Smooth muscle cell (in vitro differentiated cells): ENCODE data around the gene KANK4. TPM values are rescaled to one million over a fixed set of nuclear protein-coding genes. Genes with fewer than 3 reads are reported as not detected.

Experiments used
- DNase-seq: peaks from one replicate; lab custom pipeline; 2025; ENCODE audit not compliant: unreplicated experiment; lab: John Stamatoyannopoulos, UW
- H2AFZ ChIP-seq: fragments of 200-600 bp; sonication (generic); 2 replicates; pipeline ENCODE4 v1.6.0; 2016; ENCODE audit warnings: antibody characterized with exemption, low read depth, mild to moderate bottlenecking
- H3F3A ChIP-seq: fragments of 200-600 bp; sonication (generic); 2 replicates; pipeline ENCODE4 v1.6.0; 2017; ENCODE audit warnings: antibody characterized with exemption, low read depth
- H3K27ac ChIP-seq: fragments of 200-600 bp; sonication (generic); 2 replicates; pipeline ENCODE4 v1.5.1; 2016; ENCODE audit warnings: low read depth, mild to moderate bottlenecking
- H3K27me3 ChIP-seq: fragments of 200-600 bp; sonication (generic); 2 replicates; pipeline ENCODE4 v1.6.1; 2016; ENCODE audit warnings: low read depth, mild to moderate bottlenecking
- H3K36me3 ChIP-seq: fragments of 200-600 bp; sonication (generic); 2 replicates; pipeline ENCODE4 v1.5.1; 2016; ENCODE audit warnings: low read depth
- H3K4me1 ChIP-seq: fragments of 200-600 bp; sonication (generic); 2 replicates; pipeline ENCODE4 v1.5.1; 2016; ENCODE audit warnings: low read depth
- H3K4me2 ChIP-seq: fragments of 200-600 bp; sonication (generic); 2 replicates; pipeline ENCODE4 v1.6.0; 2016; ENCODE audit warnings: mild to moderate bottlenecking
- H3K4me3 ChIP-seq: fragments of 200-600 bp; sonication (generic); 2 replicates; pipeline ENCODE4 v1.5.1; 2016; ENCODE audit warnings: mild to moderate bottlenecking
- H3K79me2 ChIP-seq: fragments of 200-600 bp; sonication (generic); 2 replicates; pipeline ENCODE4 v1.6.0; 2016; ENCODE audit warnings: low read depth, mild to moderate bottlenecking
- H3K9ac ChIP-seq: fragments of 200-600 bp; sonication (generic); 2 replicates; pipeline ENCODE4 v1.6.0; 2016; ENCODE audit warnings: low read depth
- H3K9me3 ChIP-seq: fragments of 200-600 bp; sonication (generic); replicated peaks from 2 replicates; pipeline ENCODE4 v1.5.1; 2016; ENCODE audit warnings: low read depth
- H4K20me1 ChIP-seq: fragments of 200-600 bp; sonication (generic); 2 replicates; pipeline ENCODE4 v1.6.0; 2016; ENCODE audit warnings: low read depth
- WGBS: methylation state at CpG from one replicate; pipeline ENCODE4 v1.1.7; 2016; ENCODE audit warnings: low lambda C conversion rate; 5-methylcytosine and 5-hydroxymethylcytosine counted together
- polyA plus RNA-seq: library from polyadenylated mRNA; unstranded; fragments of >200 nt; fragmentation: Nextera tagmentation; extraction: Ambion mirVana; gene quantifications from 2 replicates; pipeline ENCODE4 v1.2.1, GENCODE V29; 2016
- total RNA-seq: library from RNA; depleted of rRNA; stranded (reverse); fragments of >200 nt; gene quantifications from 2 replicates; pipeline ENCODE4 v1.2.3, GENCODE V29; 2014
- TF ChIP-seq, protein P1 (sequence below): fragments of 200-600 bp; sonication (generic); IDR thresholded peaks from 2 replicates; pipeline ENCODE4 v1.5.1; 2017; ENCODE audit warnings: borderline replicate concordance, mild to moderate bottlenecking, antibody characterized with exemption; ENCODE audit not compliant: insufficient read depth, poor library complexity, severe bottlenecking

Gene KANK4
- total and polyA plus RNA-seq, 2 experiments from 2014 or later, result 69.2 to 77.8 TPM

DNA sequence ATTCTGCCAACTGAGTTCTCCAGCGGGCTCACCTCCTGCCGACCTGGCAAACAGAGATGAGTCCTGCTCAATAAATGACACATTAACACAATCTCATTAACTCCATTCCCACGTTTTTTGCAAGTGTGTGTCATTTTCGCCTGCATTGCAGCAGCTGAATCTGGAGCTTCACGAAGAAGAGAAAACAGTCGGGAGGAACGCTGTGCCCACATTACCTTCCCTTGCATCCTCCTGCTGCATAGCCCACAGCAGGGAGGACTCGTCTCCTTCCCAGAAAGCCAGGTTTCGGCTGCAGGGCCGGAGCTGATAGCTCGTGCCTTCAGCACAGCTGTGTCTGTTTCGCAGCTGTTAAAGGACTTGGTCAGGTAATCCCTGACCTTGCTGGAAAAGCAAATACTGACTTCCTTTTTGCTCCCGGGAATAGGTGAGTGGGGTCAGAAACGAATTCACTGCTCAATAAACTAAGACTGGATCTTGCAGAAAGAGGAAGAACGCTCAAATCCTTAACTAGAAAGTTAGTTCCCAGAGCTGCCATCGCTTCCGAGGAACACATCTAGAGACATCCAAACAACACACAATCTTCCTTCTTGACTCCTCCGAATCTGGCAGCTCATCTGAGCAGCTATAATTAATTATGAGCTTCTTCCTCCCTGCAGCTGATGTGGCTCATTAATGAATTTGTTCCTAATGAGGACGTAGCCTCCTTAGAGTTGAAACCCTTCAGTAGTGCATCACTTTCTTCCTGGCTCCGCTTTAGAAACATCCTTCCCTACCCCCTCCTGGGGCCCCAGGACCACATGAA is 33.0 kb downstream of the KANK4 start:
- WGBS, result 37% methylated on average over 20 of the region's 20 CpGs
- no peaks in the 10 kb centered on the region for H3K9me3 ChIP-seq
- no peaks in the 10 kb centered on the region for H3F3A ChIP-seq
- peak overlapping the region; percentile 2 for H3K4me2 ChIP-seq
- peaks cover 93% of the 10 kb centered on the region for H3K79me2 ChIP-seq
- H4K20me1 ChIP-seq, result peaks cover 100% of the 10 kb centered on the region
- no peak overlapping the region for H3K27ac ChIP-seq
- no peak overlapping the region for H2AFZ ChIP-seq
- no peak for DNase-seq
- peaks cover 4% of the 10 kb centered on the region for H3K36me3 ChIP-seq
- no peaks in the 10 kb centered on the region for H3K27me3 ChIP-seq
- H3K4me1 ChIP-seq, result peaks cover 42% of the 10 kb centered on the region
- TF ChIP-seq, protein P1, sequence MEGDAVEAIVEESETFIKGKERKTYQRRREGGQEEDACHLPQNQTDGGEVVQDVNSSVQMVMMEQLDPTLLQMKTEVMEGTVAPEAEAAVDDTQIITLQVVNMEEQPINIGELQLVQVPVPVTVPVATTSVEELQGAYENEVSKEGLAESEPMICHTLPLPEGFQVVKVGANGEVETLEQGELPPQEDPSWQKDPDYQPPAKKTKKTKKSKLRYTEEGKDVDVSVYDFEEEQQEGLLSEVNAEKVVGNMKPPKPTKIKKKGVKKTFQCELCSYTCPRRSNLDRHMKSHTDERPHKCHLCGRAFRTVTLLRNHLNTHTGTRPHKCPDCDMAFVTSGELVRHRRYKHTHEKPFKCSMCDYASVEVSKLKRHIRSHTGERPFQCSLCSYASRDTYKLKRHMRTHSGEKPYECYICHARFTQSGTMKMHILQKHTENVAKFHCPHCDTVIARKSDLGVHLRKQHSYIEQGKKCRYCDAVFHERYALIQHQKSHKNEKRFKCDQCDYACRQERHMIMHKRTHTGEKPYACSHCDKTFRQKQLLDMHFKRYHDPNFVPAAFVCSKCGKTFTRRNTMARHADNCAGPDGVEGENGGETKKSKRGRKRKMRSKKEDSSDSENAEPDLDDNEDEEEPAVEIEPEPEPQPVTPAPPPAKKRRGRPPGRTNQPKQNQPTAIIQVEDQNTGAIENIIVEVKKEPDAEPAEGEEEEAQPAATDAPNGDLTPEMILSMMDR, result no peak
- H3K4me3 ChIP-seq, result peak overlapping the region; percentile 8
- no peak overlapping the region for H3K9ac ChIP-seq

DNA sequence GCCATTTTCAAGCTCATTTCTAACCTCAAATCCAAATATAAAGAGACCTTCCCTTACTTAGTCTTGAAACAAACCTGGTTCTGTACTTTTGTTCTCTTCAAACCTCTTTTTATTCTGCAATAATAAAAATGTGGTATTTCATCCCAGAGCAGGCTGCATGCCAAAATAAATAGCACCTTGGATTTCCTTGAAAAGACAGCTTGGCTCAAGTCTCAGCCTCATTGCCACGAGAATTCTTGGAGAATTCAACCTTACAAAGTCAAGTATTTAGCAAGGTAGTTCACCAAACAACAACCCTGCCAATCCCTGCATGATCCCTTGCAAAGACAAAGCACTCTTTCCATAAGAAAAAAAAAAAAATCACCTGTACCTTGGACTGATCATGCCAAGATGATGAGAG is 33.8 kb downstream of the KANK4 start:
- no peak overlapping the region for H2AFZ ChIP-seq
- peaks cover 94% of the 10 kb centered on the region for H3K79me2 ChIP-seq
- DNase-seq, result no peak
- H3K27me3 ChIP-seq, result no peaks in the 10 kb centered on the region
- H3K36me3 ChIP-seq, result peaks cover 12% of the 10 kb centered on the region
- no peaks in the 10 kb centered on the region for H3K9me3 ChIP-seq
- TF ChIP-seq, protein P1, result no peak
- no peaks in the 10 kb centered on the region for H3F3A ChIP-seq
- no peak overlapping the region for H3K4me3 ChIP-seq
- peaks cover 42% of the 10 kb centered on the region for H3K4me1 ChIP-seq
- H3K27ac ChIP-seq, result no peak overlapping the region
- H3K4me2 ChIP-seq, result peak overlapping the region; percentile 2
- no peak overlapping the region for H3K9ac ChIP-seq
- H4K20me1 ChIP-seq, result peaks cover 100% of the 10 kb centered on the region
- WGBS, result 76% methylated on average over 1 of the region's 1 CpG

DNA sequence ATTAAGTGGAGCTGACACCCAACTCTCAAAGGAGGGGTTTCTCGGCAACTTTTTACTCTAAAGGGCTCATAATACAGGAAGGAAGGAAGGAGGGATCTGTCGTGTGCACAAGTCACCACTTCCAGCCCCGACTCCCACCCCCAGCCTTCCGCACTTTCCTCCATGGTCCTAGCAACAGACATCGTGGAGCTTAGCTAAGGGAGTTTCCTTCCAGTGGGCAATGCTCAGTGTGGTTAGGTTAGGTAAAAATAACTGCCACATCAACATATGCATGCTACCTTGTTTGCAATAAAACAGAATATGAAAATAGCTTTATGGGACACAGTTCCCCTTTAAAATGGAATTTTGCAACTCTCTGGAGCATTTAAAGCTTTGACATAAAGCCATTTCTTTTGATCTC is 35.2 kb downstream of the KANK4 start:
- peaks cover 100% of the 10 kb centered on the region for H4K20me1 ChIP-seq
- TF ChIP-seq, protein P1, result no peak
- no peaks in the 10 kb centered on the region for H3K27me3 ChIP-seq
- no peak overlapping the region for H2AFZ ChIP-seq
- H3K4me3 ChIP-seq, result no peak overlapping the region
- DNase-seq, result no peak
- H3K9me3 ChIP-seq, result no peaks in the 10 kb centered on the region
- H3K4me2 ChIP-seq, result peak overlapping the region; percentile 16
- peaks cover 16% of the 10 kb centered on the region for H3K36me3 ChIP-seq
- H3K27ac ChIP-seq, result no peak overlapping the region
- H3K9ac ChIP-seq, result no peak overlapping the region
- whole genome bisulfite sequencing, result 64% methylated on average over 5 of the region's 5 CpGs
- H3K79me2 ChIP-seq, result peaks cover 82% of the 10 kb centered on the region
- peaks cover 46% of the 10 kb centered on the region for H3K4me1 ChIP-seq
- H3F3A ChIP-seq, result no peaks in the 10 kb centered on the region
